OCI-LY1 (cell line): ENCODE results near the gene WDFY4.

Source experiments
- H2AFZ ChIP-seq: fragments of 200-600 bp; sonication (generic), shearing (Covaris generic); 2 replicates; pipeline ENCODE4 v1.6.0; 2014; ENCODE audit warnings: antibody characterized with exemption, mild to moderate bottlenecking, low read length
- H3F3A ChIP-seq: fragments of 200-600 bp; sonication (generic), shearing (Covaris generic); 2 replicates; pipeline ENCODE4 v1.6.0; 2014; ENCODE audit warnings: mild to moderate bottlenecking, antibody characterized with exemption, low read length, moderate library complexity; ENCODE audit not compliant: insufficient read depth
- H3K27ac ChIP-seq: fragments of 200-600 bp; sonication (generic); 2 replicates; pipeline ENCODE4 v1.5.1; 2014; ENCODE audit warnings: low read length, mixed run types, mild to moderate bottlenecking, low read depth; ENCODE audit not compliant: poor library complexity, severe bottlenecking
- H3K27me3 ChIP-seq: fragments of 200-600 bp; sonication (generic); 2 replicates; pipeline ENCODE4 v1.6.0; 2014; ENCODE audit warnings: antibody characterized with exemption, mild to moderate bottlenecking, low read length, moderate library complexity; ENCODE audit not compliant: insufficient read depth
- H3K36me3 ChIP-seq: fragments of 200-600 bp; sonication (generic); 2 replicates; pipeline ENCODE4 v1.6.1; 2014; ENCODE audit warnings: mild to moderate bottlenecking, antibody characterized with exemption, low read length, moderate library complexity, mixed read lengths; ENCODE audit not compliant: insufficient read depth
- H3K4me1 ChIP-seq: fragments of 200-600 bp; sonication (generic); 2 replicates; pipeline ENCODE4 v1.5.1; 2014; ENCODE audit warnings: mild to moderate bottlenecking, low read length, moderate library complexity; ENCODE audit not compliant: insufficient read depth, severe bottlenecking
- H3K4me2 ChIP-seq: fragments of 200-600 bp; sonication (generic), shearing (Covaris generic); 2 replicates; pipeline ENCODE4 v1.6.1; 2014; ENCODE audit warnings: low read length
- H3K4me3 ChIP-seq: fragments of 200-600 bp; sonication (generic); 2 replicates; pipeline ENCODE4 v1.5.1; 2014; ENCODE audit warnings: low read length, low read depth, mild to moderate bottlenecking, mixed read lengths; ENCODE audit not compliant: poor library complexity, severe bottlenecking
- H3K79me2 ChIP-seq: fragments of 200-600 bp; shearing (Covaris generic); 2 replicates; pipeline ENCODE4 v1.6.1; 2016; ENCODE audit warnings: mixed run types, low read length, mixed read lengths; ENCODE audit not compliant: insufficient read depth
- H3K9ac ChIP-seq: fragments of 200-600 bp; sonication (generic), shearing (Covaris generic); 2 replicates; pipeline ENCODE4 v1.6.1; 2014; ENCODE audit warnings: mild to moderate bottlenecking, low read length, mixed read lengths
- H3K9me2 ChIP-seq: fragments of 200-600 bp; sonication (generic), shearing (Covaris generic); 2 replicates; pipeline ENCODE4 v1.6.1; 2014; ENCODE audit warnings: low read depth, mild to moderate bottlenecking, low read length, mixed read lengths
- H3K9me3 ChIP-seq: fragments of 200-600 bp; shearing (Covaris generic); 2 replicates; pipeline ENCODE4 v1.6.1; 2014; ENCODE audit warnings: low read length, mixed read lengths
- H4K20me1 ChIP-seq: fragments of 200-600 bp; sonication (generic), shearing (Covaris generic); 2 replicates; pipeline ENCODE4 v1.6.0; 2016; ENCODE audit warnings: mild to moderate bottlenecking, low read length; ENCODE audit not compliant: insufficient read depth
- CTCF ChIP-seq: fragments of 200-600 bp; sonication (generic), shearing (Covaris generic); IDR thresholded peaks from 2 replicates; pipeline ENCODE4 v1.5.1; 2017; ENCODE audit warnings: mild to moderate bottlenecking, antibody characterized with exemption, low read length, moderate library complexity, mixed read lengths
- EZH2 ChIP-seq: fragments of 200-600 bp; sonication (generic), shearing (Covaris generic); IDR thresholded peaks from 2 replicates; pipeline ENCODE4 v1.8.0; 2017; ENCODE audit warnings: borderline replicate concordance, mixed run types, mild to moderate bottlenecking, antibody characterized with exemption, low read length, moderate library complexity, mixed read lengths

The WDFY4 gene

GRCh38 chr10:48701139-48701901 lies 16.6 kb downstream of the WDFY4 start:
- H3K4me2 ChIP-seq: no peak overlapping the region; the same call in 1 of the 2 replicates
- peak overlapping the region; percentile 8; the same call in 1 of the 2 replicates for H3K9ac ChIP-seq
- peak overlapping the region; percentile 24 for H3K27ac ChIP-seq

DNA sequence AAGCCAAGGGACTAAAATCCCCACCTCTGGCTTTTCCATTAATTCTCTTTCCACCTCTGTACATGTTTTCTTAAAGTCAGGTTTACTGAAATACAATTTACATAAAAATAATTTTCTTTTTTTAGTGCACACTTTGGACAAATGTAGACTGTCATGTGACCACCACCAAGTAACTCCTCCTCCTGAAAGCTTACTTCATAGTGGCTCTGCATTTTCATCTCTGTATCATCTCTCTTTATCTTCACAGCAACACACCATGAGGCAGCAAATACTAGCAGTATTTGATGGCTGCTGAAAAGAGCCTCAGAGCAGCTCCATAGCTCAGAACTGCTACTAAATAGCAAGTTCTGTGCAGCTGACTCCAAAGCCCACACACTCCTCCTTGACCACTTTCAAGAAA lies 17.3 kb downstream of the WDFY4 start:
- Histone ChIP-seq H3K9ac (no peak overlapping the region), H3K27me3 (no peaks in the 10 kb centered on the region), H3K79me2 (peaks cover 48% of the 10 kb centered on the region), H3K9me3 (no peaks in the 10 kb centered on the region), H3K4me2 (no peak overlapping the region), H3K9me2 (no peaks in the 10 kb centered on the region), H4K20me1 (no peaks in the 10 kb centered on the region), H3K4me1 (peaks cover 86% of the 10 kb centered on the region), H3K27ac (no peak overlapping the region), H3K4me3 (no peak overlapping the region), H2AFZ (no peak overlapping the region), H3F3A (no peaks in the 10 kb centered on the region), H3K36me3 (peaks cover 4% of the 10 kb centered on the region; the same call in 1 of the 2 replicates)
- TF ChIP-seq CTCF: no peak
- TF ChIP-seq EZH2: no peak

More at GRCh38 chr10:48701139-48701901, 16.6 kb downstream of the WDFY4 start:
- H3K27me3 ChIP-seq: no peaks in the 10 kb centered on the region
- H2AFZ ChIP-seq: no peak overlapping the region
- no peaks in the 10 kb centered on the region for H3K9me3 ChIP-seq
- H3K4me3 ChIP-seq: no peak overlapping the region
- no peaks in the 10 kb centered on the region for H3F3A ChIP-seq
- H3K9me2 ChIP-seq: no peaks in the 10 kb centered on the region
- peaks cover 6% of the 10 kb centered on the region; the same call in 1 of the 2 replicates for H3K36me3 ChIP-seq
- H3K79me2 ChIP-seq: peaks cover 42% of the 10 kb centered on the region
- TF ChIP-seq EZH2 (no peak), CTCF (peak; percentile 51)
- H3K4me1 ChIP-seq: peaks cover 80% of the 10 kb centered on the region
- no peaks in the 10 kb centered on the region for H4K20me1 ChIP-seq

GRCh38 chr10:48703531-48704122 lies 19.0 kb downstream of the WDFY4 start:
- Histone ChIP-seq H3K4me2 (no peak overlapping the region), H3K36me3 (no peaks in the 10 kb centered on the region; the same call in 1 of the 2 replicates), H3K9ac (no peak overlapping the region)

More at GRCh38 chr10:48703531-48704122, 19.0 kb downstream of the WDFY4 start:
- Histone ChIP-seq H3K9me3 (no peaks in the 10 kb centered on the region), H3K4me3 (no peak overlapping the region), H3K79me2 (peaks cover 59% of the 10 kb centered on the region), H3K4me1 (peaks cover 78% of the 10 kb centered on the region), H4K20me1 (no peaks in the 10 kb centered on the region), H3F3A (no peaks in the 10 kb centered on the region), H2AFZ (no peak overlapping the region), H3K27me3 (no peaks in the 10 kb centered on the region), H3K27ac (no peak overlapping the region), H3K9me2 (no peaks in the 10 kb centered on the region)
- TF ChIP-seq CTCF: no peak
- TF ChIP-seq EZH2: no peak
